HTR-8/SVneo (cell line): ENCODE results near the gene NNT.
A peak's percentile ranks its signal among the peaks of the same experiment; 100 is the strongest.
"Not testable (repeated sequence)": the region's sequence is repeated elsewhere in the genome, so short reads cannot be mapped to it uniquely, and the experiment has no call there.

Experiments
- DNase-seq: peaks from one replicate; pipeline ENCODE4 v3.0.0; 2011; ENCODE audit warnings: low spot score, mixed read lengths; ENCODE audit not compliant: insufficient read length
- FAIRE-seq: peaks from 2 replicates; lab custom pipeline; 2011; peaks lifted over from hg19 to GRCh38; lab: Jason Lieb, UNC

NNT gene

DNA sequence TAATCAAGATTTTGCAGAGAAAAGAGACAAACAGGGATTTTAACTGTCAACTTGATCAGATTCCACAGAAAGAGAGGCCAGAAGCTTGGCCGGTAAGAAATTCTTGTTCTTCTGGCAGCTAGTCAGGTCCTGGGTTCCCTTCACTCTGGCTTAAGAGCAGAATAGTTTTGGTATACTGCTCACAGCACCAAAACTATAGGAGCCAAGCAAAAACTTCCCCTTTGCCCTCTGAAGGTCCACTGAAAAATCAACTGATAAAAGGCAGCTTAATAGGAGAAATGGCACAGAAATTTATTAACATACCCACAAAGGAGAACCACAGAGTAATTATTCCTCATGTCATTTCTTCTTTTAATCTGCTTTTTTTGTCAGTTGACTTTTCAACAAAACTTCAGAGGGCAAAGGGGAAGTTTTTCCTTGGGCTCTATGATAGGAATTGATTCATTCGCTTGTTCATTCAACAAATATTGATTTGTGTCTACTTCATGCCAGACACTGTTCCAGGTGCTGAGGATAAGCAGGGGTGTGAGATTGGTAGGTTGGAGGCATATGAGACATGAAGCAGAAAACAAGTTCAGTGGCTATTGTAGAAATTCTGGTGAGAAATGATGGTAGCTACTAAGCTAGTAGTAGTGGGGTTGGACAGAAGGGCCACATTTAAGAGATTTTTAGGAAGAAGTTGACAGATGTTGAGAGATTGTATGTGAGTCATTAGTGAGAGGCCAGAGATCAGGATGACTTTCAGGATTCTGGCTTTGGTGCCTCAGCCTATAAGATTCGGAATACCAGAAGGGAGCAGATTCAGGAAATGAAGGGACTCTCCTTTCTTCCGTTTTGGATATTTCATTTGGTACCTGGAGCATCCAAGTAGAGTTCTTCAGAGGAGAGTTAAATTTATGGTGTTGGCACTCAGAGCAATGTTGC lies 20.6 kb upstream of the NNT start:
- FAIRE-seq (no peak), DNase-seq (no peak)

DNA sequence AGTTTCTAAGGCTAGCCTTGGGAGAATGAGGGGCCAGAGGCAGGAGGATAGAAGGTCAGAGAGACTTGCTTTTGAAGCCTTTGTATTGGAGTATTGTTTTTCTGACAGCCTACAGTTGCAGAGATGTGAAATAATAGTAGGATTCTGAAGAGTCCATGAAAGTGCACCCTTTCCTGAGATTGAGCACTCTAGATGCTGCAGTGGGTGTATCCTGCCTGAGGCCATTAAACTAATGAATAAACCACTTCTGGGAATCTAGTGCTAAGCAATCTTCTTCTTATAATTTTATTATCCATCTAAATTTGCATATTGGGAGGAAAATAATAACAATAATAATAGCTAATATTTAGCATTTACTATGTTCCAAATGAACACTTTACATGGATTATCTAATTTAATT lies 19.3 kb upstream of the NNT start:
- DNase-seq, result no peak
- FAIRE-seq, result no peak

DNA sequence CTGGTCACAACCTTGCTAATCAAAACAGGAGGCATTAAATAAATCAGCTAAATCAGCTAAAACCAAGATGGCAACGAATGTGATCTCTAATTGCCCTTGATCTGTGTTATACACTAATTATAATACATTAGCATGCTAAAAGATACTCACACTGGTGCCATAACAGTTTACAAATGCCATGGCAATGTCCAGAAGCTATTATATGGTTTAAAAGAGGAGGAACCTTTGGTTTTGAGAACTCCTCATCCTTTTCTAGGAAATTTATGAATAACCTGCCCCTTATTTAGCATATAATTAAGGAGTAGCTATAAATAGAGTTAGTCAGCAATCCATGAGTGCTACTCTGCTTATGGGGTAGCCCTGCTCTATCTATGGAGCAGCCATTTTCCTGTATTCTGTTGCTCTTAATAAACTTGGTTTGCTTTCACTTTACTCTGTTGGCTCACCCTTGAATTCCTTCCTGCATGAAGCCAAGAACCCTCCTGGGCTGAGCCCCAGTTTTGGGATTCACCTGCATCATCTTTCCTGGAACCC lies 18.7 kb upstream of the NNT start:
- FAIRE-seq (no peak), DNase-seq (no peak)

GRCh38 chr5:43588842-43589241 lies 14.1 kb upstream of the NNT start:
- FAIRE-seq (no peak), DNase-seq (no peak)

- DNase-seq, result no peak
- no peak for FAIRE-seq
Observed at GRCh38 chr5:43589310-43589709, 13.7 kb upstream of the NNT start.

GRCh38 chr5:43590700-43591099 lies 12.3 kb upstream of the NNT start:
- FAIRE-seq, result no peak
- DNase-seq, result no peak

- DNase-seq (no peak), FAIRE-seq (no peak)
Observed at GRCh38 chr5:43592363-43592762, 10.6 kb upstream of the NNT start.

GRCh38 chr5:43598927-43599326 lies 4.1 kb upstream of the NNT start:
- not testable (repeated sequence) for FAIRE-seq, DNase-seq

DNA sequence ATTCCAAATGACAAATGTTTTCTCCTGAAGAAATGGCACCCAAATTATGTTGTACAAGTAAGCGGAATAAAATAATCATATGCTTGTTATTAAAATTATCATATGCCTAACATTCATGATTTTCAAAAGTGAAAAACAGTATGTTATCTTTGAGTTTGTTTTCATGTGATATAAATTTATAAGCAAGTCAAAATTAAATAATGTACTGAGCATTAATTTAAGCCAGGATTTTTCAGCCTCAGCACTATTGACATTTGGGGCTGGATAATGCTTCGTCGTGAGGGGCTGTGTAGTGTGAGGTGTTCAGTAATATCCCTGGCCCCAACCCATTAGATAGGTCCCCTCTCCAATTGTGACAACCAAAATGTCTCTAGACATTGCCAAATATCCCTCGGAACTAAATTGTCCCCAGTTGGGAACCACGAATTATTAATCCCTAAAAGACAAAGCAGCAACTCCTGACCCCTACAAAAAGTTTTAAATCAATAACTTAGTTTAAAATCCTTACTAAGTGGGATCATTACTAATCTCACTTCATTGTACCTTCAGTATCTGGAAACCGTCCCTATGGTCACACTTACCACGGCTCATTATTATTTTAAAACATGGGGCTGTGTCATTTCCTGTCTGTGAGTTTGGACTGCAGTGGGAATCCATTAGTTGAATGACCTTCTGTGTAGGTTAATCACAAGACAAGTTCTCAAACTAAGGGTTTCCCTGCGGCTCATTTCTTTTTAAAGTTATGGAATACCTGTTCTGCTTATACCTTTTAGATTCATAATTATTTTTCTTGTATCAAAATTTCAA lies 1.3 kb upstream of the NNT start:
- FAIRE-seq, result no peak
- peak; percentile 54 for DNase-seq

- DNase-seq (peak; percentile 20), FAIRE-seq (no peak)
Observed at GRCh38 chr5:43603344-43604217, 601 bp downstream of the NNT start.

DNA sequence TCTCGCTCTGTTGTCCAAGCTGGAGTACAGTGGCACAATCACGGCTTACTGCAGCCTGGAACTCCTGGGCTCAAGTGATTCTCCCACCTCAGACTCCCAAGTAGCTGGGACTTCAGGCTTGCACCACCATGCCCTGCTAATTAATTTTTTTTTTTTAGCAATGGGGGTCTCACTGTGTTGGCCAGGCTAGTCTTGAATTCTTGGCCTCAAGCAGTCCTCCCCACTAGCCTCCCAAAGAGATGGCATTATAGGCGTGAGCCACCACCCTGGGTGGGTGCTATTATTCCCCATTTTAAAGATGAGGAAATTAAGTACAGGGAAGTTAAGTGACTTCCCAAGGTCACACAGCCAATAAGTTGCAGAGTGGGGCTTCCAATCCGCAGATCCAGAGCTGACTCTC lies 1.7 kb downstream of the NNT start:
- FAIRE-seq (no peak), DNase-seq (no peak)

DNA sequence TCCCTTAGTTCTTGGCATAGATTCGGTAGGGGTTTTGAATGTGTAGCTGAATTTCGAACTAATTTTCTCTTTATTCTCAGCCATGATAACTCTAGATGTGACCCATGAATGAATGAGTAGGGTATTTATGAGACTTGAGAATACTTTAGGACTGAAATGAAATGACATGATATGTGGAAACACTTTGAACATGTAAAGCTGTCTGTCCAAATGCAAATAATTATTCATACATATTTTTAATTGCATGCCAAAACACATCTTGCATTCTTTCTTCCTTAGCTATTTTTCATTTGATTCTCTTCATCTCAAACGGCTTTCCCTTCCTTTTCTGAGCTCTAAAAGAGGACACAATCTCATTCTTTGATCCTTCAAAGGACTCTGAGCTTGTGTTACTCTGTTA lies 3.4 kb downstream of the NNT start:
- no peak for DNase-seq
- no peak for FAIRE-seq

- FAIRE-seq (no peak), DNase-seq (no peak)
Observed at GRCh38 chr5:43608406-43608805, 5.4 kb downstream of the NNT start.

- DNase-seq, result no peak
- peak; percentile 13 for FAIRE-seq
Observed at GRCh38 chr5:43609752-43610151, 6.8 kb downstream of the NNT start.

DNA sequence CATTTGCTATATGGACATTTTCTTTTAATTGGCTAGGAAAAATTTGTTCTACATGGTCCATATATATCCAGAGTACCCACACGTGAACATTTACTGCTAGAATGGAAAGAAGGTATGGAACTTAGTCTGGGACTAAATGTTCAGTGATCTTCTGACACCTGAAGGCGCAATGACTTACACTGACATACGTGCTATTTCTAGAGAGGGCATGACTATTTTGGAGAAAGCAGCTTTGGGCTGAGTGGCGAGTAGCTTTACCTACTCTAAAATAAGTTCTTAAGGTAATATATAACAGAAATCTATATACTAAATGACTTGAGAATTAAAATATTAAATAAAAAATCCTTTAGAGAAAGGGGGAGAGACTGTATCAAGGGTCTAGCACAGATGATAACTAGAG lies 10.4 kb downstream of the NNT start:
- DNase-seq (no peak), FAIRE-seq (no peak)

- DNase-seq (no peak), FAIRE-seq (no peak)
Observed at GRCh38 chr5:43615445-43616184, 12.6 kb downstream of the NNT start.

GRCh38 chr5:43616535-43616934 lies 13.6 kb downstream of the NNT start:
- FAIRE-seq (peak; percentile 13), DNase-seq (no peak)

DNA sequence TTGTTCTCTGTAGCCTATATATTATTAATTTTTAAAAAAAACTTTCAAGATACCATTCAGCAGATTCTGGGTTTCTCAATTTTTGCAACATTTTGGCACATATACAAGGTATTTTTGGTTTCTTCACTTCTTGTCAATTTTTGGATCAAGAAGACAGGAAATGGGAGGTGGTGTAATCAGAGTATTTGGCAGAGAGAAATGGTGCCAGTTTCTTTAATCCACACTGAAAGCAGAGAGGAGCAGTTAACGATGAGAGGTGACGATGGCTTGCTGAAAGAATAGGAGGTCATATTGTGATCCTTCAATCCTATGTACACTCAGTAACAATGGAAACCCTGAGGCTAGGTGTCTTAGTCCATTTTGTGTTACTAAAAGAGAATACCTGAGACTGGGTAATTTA lies 16.4 kb downstream of the NNT start:
- FAIRE-seq, result no peak

DNA sequence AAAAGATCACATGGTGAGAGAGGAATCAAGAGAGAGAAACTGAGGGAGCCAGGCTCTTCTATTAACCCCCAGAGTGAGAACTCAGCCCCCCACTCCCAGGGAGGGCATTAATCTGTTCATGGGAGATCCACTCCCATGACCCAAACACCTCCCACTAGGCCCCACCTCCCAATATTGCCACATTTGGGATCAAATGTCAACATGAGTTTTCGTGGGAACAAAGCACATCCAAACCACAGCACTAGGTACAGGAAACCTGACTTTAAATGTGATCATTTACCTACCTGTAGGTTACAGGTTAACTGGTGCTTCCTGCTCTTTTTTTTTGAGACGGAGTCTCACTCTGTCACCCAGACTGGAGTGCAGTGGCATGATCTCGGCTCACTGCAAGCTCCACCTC lies 16.9 kb downstream of the NNT start:
- FAIRE-seq (no peak), DNase-seq (no peak)

More for the DNA sequence above, 16.4 kb downstream of the NNT start:
- DNase-seq, result no peak
